Hematopoietic multipotent progenitor cell treated with erythropoietin and hydrocortisone succinate and interleukin-3 and kit ligand, for 4 days (in vitro differentiated cells): ENCODE data around the gene UBR3.
A peak's percentile ranks its signal among the peaks of the same experiment; 100 is the strongest.

Source experiments
- DNase-seq: peaks from one replicate; pipeline ENCODE4 v3.0.0-alpha.2; 2015

UBR3 gene

GRCh38 chr2:170013802-170014551, 186.7 kb downstream of the UBR3 start:
- peak; percentile 95 for DNase-seq

DNA sequence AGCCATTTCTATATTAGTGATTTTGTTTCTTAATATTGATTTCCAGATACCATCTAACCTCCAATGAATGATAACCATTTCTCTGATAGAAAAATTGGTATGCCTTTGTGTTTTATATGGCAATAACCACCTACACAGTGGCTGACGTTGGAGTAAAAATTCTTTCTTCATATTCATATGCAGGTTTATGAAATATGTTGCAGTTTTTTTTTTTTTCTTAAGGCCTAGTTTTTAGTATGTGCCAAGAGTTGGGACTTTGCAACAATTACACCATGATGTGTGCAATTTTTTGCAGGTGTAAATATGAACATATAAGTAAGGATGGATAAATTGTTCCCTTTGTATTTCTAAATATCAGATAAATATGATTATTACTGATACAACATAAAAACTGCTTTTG, 187.5 kb downstream of the UBR3 start:
- no peak for DNase-seq

DNA sequence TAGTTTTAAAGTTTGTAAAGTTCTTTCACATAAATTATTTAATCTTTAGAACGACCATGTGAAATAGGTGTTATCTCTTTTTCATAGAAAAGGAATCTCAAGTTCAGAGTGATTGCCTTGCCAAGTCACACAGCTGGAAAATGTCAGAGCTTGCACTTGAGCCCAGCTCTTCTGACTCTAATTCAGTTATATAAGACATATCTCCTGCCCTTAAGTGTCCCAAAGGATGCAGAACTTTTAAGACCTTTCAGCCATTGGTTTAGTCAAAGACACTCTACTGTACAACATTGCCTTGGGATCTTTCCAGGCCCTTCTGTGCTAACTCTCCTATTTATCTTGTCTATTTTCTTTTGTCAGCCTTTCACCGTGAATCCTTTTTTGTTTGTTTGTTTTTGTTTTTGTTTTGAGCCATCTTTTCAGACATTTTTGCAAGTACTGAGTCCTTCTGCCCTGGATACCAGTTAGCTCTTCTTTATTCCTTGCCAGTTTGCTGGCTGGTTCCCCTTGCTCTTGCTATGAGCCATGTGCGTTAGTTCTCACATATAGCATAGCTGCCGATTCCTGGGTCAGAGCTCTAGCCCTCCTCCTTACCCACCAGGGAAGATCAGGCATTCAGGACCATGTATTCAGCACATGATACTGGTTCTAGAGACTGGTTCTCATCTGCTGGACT, 190.7 kb downstream of the UBR3 start:
- no peak for DNase-seq

- no peak for DNase-seq
These were observed 192.0 kb downstream of the UBR3 start for GRCh38 chr2:170019060-170019805.

- DNase-seq, result no peak
These were observed 193.5 kb downstream of the UBR3 start for GRCh38 chr2:170020777-170021176.

DNA sequence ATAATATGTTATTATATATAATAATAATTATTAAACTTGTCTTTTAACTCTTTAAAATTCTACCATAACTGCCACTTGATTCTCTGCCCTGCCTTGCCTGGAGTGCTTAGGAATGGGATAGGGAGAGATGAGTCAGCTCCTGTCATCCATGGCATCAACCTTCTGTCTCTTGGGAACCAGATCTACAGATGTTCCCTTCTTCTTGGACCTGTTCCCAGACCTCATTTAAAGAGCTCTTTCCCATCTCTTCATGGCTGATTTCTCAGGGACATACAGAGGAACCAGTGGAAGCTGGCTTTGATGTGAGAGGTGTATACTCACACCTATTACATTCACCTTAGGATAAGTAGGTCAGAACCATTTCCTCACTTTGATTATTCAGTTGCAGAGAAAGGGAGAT, 195.4 kb downstream of the UBR3 start:
- no peak for DNase-seq

DNA sequence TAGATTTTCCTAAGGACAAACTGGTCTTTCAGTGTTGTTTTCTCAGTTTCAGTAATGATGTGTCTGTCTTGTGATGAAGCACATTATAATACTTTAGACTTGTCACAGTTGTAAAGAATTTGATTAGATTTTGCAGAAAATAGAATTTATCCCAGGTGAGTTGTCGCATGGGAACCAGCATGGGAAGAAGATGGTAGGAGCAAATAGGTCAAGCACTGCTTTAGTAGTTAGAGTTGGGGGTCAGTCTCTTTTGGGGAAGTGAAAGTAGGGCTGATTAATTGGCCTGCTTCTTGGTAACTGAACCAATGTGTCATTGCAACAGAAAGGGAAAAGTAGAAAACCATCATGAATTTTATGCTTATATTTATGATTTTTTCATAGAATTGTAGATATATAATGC, 197.5 kb downstream of the UBR3 start:
- DNase-seq, result no peak

GRCh38 chr2:170025223-170025622, 198.0 kb downstream of the UBR3 start:
- no peak for DNase-seq

DNA sequence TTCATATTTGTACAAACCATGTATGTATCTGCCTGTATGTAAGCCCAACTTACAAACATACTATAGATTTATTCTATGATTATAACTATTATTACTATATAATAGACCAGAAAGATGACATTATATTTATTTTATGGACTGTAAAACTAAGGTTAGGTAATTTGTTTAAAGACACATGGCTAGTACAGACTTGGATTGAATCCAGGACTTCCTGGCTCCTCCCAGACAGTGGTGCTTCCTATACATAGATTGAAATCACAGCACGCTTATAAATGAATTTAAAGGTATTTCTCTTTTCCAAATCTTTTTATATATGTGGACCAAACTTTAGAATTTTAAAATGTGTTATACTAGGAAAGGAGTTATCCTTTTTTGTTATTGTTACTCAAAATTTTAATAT, 199.1 kb downstream of the UBR3 start:
- DNase-seq, result no peak

GRCh38 chr2:170029551-170029950, 202.3 kb downstream of the UBR3 start:
- no peak for DNase-seq

DNA sequence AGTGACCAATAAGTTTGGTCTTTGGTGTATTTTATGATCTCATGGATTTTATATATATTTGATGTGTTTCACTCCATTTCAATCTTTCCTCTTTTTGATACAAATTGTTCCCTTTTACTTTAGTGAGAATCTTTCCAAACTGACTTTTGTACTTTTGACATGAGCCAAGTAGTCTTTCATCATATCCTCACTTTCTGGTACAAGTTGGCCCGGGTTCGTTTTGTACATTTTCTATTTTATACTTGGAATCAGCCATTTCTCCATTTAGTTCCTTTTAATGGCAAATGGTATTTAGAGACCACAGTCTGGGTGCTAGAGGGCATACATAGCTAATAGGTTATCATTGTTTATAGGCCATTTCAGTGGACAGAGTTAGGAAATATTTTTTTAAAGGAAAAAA, 202.8 kb downstream of the UBR3 start:
- no peak for DNase-seq

- DNase-seq, result no peak
These were observed 204.0 kb downstream of the UBR3 start for GRCh38 chr2:170031288-170031687.

GRCh38 chr2:170034596-170034995, 207.3 kb downstream of the UBR3 start:
- no peak for DNase-seq

- no peak for DNase-seq
These were observed 211.5 kb downstream of the UBR3 start for GRCh38 chr2:170038734-170039133.

GRCh38 chr2:170039401-170040172, 212.3 kb downstream of the UBR3 start:
- DNase-seq, result no peak

GRCh38 chr2:170044751-170045478, 217.7 kb downstream of the UBR3 start:
- peak; percentile 5 for DNase-seq

- no peak for DNase-seq
These were observed 220.2 kb downstream of the UBR3 start for GRCh38 chr2:170047331-170048065.

DNA sequence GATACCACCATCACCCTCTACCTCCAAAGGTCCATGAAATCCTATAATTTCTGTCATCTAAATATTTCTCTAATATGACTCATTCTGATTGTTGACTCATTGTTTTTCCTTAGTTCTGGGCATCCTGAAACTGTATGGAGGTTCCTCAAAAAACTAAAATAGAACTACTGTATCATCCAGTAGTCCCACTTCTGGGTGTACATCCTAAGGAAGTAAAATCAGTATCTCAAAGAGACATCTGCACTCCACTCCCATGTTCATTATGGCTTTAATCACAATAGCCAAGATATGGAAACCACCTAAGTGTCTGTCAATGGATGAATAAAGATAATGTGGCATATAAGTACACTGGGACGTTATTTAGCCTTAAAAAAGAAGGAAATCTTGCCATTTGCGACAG, 224.9 kb downstream of the UBR3 start:
- peak; percentile 40 for DNase-seq

DNA sequence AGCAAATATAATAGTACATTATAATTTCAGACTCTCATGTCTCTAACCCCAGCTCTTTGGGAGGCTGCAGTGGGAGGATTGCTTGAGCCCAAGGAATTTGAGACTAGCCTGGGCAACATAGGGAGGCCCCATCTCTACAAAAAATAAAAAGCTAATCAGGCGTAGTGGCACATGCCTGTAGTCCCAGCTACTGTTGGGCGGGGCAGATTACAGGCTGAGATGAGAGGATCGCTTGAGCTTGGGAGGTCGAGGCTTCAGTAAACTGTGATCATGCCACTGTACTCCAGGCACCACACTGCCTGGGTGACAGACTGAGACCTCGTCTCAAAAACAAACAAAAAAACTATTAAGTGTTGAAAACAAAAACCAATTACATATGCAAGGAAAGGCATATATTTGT, 227.7 kb downstream of the UBR3 start:
- DNase-seq, result peak; percentile 64

- no peak for DNase-seq
These were observed 229.6 kb downstream of the UBR3 start for GRCh38 chr2:170056900-170057299.

GRCh38 chr2:170063456-170064235, 236.4 kb downstream of the UBR3 start:
- no peak for DNase-seq
